Mucosa of descending colon (tissue), 3 donors: Measurements from ENCODE around the gene NFIB. TPM values are rescaled to one million over a fixed set of nuclear protein-coding genes. Genes with fewer than 3 reads are reported as not detected.
A peak's percentile ranks its signal among the peaks of the same experiment; 100 is the strongest.

Experiments used
- ATAC-seq: fragments of 200-7000 bp; cut with Tn5 transposase; one replicate; pipeline ENCODE4 v1.9.1; 2020; ENCODE audit warnings: mild to moderate bottlenecking, moderate library complexity
- DNase-seq, 3 donors: peaks; one replicate each; pipeline ENCODE4 v3.0.0-alpha.2; 2020
- H3K36me3 ChIP-seq: fragments of 200-600 bp; one replicate; pipeline ENCODE4 v1.8.0; 2021; ENCODE audit warnings: low read depth, mild to moderate bottlenecking
- H3K4me1 ChIP-seq: fragments of 200-600 bp; one replicate; pipeline ENCODE4 v1.8.0; 2021; ENCODE audit warnings: low read depth, mild to moderate bottlenecking
- H3K4me3 ChIP-seq: fragments of 200-600 bp; one replicate; pipeline ENCODE4 v1.8.0; 2021; ENCODE audit warnings: mild to moderate bottlenecking
- H3K9me3 ChIP-seq: fragments of 200-600 bp; one replicate; pipeline ENCODE4 v1.8.0; 2021; ENCODE audit warnings: mild to moderate bottlenecking
- CTCF ChIP-seq: fragments of 200-600 bp; IDR thresholded peaks from one replicate; pipeline ENCODE4 v1.8.0; 2022; ENCODE audit warnings: antibody characterized with exemption, mild to moderate bottlenecking
- intact Hi-C, 2 donors: fragments of 100-400 bp; cut with DNase I in 1 of 2; cut with micrococcal nuclease in 1 of 2; formaldehyde crosslinking; loops; one replicate each; pipeline versions ENCODE4 v1.11.0 to v1.11.1; 2022; cut with DNase I, micrococcal nuclease
- total RNA-seq, 3 donors: library from RNA; stranded (reverse); fragmentation: NEBNext Ultra II Directional in 2 of 3; extraction: Animal tissue kit (Norgen Biotek cat#: 25700) in 2 of 3; gene quantifications; one replicate each; pipeline versions ENCODE4 v1.2.1 to v1.2.4, GENCODE V29; 2021 to 2023
- donor health status: DM: no; HTN: no; CAD: no; lungs with moderate emphysema.
- donor health status: DM: no; HTN: no; CAD: no.
- donor health status: DM: no; HTN: yes; CAD: no.

The NFIB gene
- total RNA-seq, 3 donors from 2014 or later: 59.7 to 85.5 (median 62.6) TPM

- Histone ChIP-seq H3K9me3 (no peaks in the 10 kb centered on the region), H3K4me3 (no peak overlapping the region), H3K36me3 (no peaks in the 10 kb centered on the region), H3K4me1 (peaks cover 31% of the 10 kb centered on the region)
- intact Hi-C loops: no loop called here
- ATAC-seq: no peak
- no peak for TF ChIP-seq CTCF
- peak in 1 of 3 donors; percentile 24 for DNase-seq
Measured at GRCh38 chr9:14321517-14322130, 7.7 kb upstream of the NFIB start.

- H3K36me3 ChIP-seq: no peaks in the 10 kb centered on the region
- no peaks in the 10 kb centered on the region for H3K9me3 ChIP-seq
- H3K4me3 ChIP-seq: no peak overlapping the region
- intact Hi-C loops: no loop called here
- DNase-seq (peak in 2 of 3 donors; percentile 30 to 51), ATAC-seq (peak; percentile 20)
- no peak for TF ChIP-seq CTCF
- H3K4me1 ChIP-seq: peaks cover 31% of the 10 kb centered on the region
Measured at GRCh38 chr9:14320271-14321181, 6.6 kb upstream of the NFIB start.

GRCh38 chr9:14318934-14319580, 5.1 kb upstream of the NFIB start:
- intact Hi-C loops: no loop called here
- H3K36me3 ChIP-seq: no peaks in the 10 kb centered on the region
- H3K9me3 ChIP-seq: no peaks in the 10 kb centered on the region
- ATAC-seq (no peak), DNase-seq (no peak)
- no peak for TF ChIP-seq CTCF
- H3K4me3 ChIP-seq: no peak overlapping the region
- peaks cover 35% of the 10 kb centered on the region for H3K4me1 ChIP-seq

GRCh38 chr9:14318361-14318760, 4.4 kb upstream of the NFIB start:
- no peak for TF ChIP-seq CTCF
- Histone ChIP-seq H3K4me3 (no peak overlapping the region), H3K4me1 (peaks cover 31% of the 10 kb centered on the region), H3K36me3 (no peaks in the 10 kb centered on the region), H3K9me3 (no peaks in the 10 kb centered on the region)
- ATAC-seq: no peak
- intact Hi-C loops: no loop called here
- DNase-seq: no peak

GRCh38 chr9:14317667-14318320, 3.9 kb upstream of the NFIB start:
- ATAC-seq: no peak
- Histone ChIP-seq H3K4me1 (peaks cover 26% of the 10 kb centered on the region), H3K4me3 (no peak overlapping the region), H3K36me3 (no peaks in the 10 kb centered on the region), H3K9me3 (no peaks in the 10 kb centered on the region)
- no peak for TF ChIP-seq CTCF
- DNase-seq: no peak
- intact Hi-C loops: no loop called here
